ENCODE results near the gene CACNA1H. TPM values are rescaled to one million over a fixed set of nuclear protein-coding genes. Genes with fewer than 3 reads are reported as not detected.

CACNA1H gene
- total and polyA plus RNA-seq, 2 of the 8 experiments (the other 6 are each of a cell fraction or from before 2014, with no cell fraction given) = 14.0 to 28.7 TPM

DNA sequence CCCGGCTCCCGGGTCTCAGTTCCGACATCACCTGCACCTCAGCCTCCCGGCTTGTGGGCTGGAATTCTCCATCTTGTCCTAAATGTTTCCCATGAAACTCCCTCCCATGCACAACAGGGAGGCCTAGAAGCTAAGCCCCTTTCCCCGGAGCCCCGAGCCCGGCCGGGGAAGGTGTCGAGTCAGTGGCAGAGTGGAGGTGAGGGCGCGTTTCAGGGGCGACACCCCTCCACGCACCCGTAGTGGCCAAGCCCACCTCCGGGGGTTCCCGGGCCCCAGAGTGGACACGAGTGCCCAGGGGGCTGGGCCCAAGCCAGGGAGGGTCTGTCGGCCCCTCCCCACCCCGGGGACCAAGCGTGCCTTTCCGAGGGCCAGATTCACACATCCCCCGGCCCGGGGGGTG lies 31.9 kb upstream of the CACNA1H start:
- no peak overlapping the region for H3K27ac ChIP-seq (ENCODE audit: low read depth, low read length)
- H2AFZ ChIP-seq (ENCODE audit: low read length) = no peak overlapping the region
- peaks cover 0 to 3% (median 0%) of the 10 kb centered on the region in 4 experiments; a peak in 3 of 7 replicates for H3K4me1 ChIP-seq (replicated peaks in 1 of 4; ENCODE audit: control insufficient read depth in 3 of 4, insufficient read depth in 4 of 4, low read length in 3 of 4)
- no peak overlapping the region for H4K5ac ChIP-seq (ENCODE audit: insufficient read length, low read depth, low read length)
- no peak overlapping the region for H3K56ac ChIP-seq (replicated peaks; ENCODE audit: insufficient read length, low read depth, low read length)
- FAIRE-seq (no peak), DNase-seq (ENCODE audit: low read depth in 1 of 2, low spot score in 2 of 2) (no peak)
- no peak overlapping the region for H3K23ac ChIP-seq (ENCODE audit: insufficient read length)
- no peak for TF ChIP-seq SP1 (IDR thresholded peaks at IDR 0.05; ENCODE audit: low read depth, low read length)
- TF ChIP-seq GABPA (IDR thresholded peaks at IDR 0.05; ENCODE audit: borderline replicate concordance, insufficient read depth, low read length) = no peak
- no peak for TF ChIP-seq BACH1 (IDR thresholded peaks at IDR 0.05; ENCODE audit: low read length)
- no peak for TF ChIP-seq TAF7 (optimal IDR thresholded peaks at IDR 0.05; ENCODE audit: borderline replicate concordance, low read depth, low read length)
- no peak for TF ChIP-seq KDM5A (IDR thresholded peaks at IDR 0.05; ENCODE audit: low read length)
- no peak for TF ChIP-seq SIX5 (IDR thresholded peaks at IDR 0.05; ENCODE audit: low read depth, low read length)
- no peak for TF ChIP-seq CHD2 (IDR thresholded peaks at IDR 0.05; ENCODE audit: low read length)
- no peak for TF ChIP-seq CTBP2 (IDR thresholded peaks at IDR 0.05; ENCODE audit: borderline replicate concordance, insufficient read depth, insufficient read length, low read length)
- no peak for TF ChIP-seq CREB1 (IDR thresholded peaks at IDR 0.05)
- no peak for TF ChIP-seq SAP30 (IDR thresholded peaks at IDR 0.05; ENCODE audit: insufficient read depth, insufficient replicate concordance, low read length)
- no peak for TF ChIP-seq CHD1 (IDR thresholded peaks at IDR 0.05; ENCODE audit: low read depth, low read length)
- TF ChIP-seq ASH2L (IDR thresholded peaks at IDR 0.05; ENCODE audit: low read length) = no peak
- TF ChIP-seq RFX5 (IDR thresholded peaks at IDR 0.05; ENCODE audit: borderline replicate concordance, low read depth, low read length) = no peak
- no peak overlapping the region for H3K18ac ChIP-seq (ENCODE audit: extremely low read depth, low read length)
- no peak overlapping the region for H3K14ac ChIP-seq (ENCODE audit: insufficient read length)
- no peaks in the 10 kb centered on the region for H3K23me2 ChIP-seq (ENCODE audit: low read depth, low read length)
- no peak overlapping the region for H3K4ac ChIP-seq (replicated peaks; ENCODE audit: insufficient read length, low read depth, low read length)
- H2BK5ac ChIP-seq (ENCODE audit: low read depth, low read length) = no peak overlapping the region
- no peaks in the 10 kb centered on the region for H3K27me3 ChIP-seq (replicated peaks in 1 of 4; ENCODE audit: control insufficient read depth in 3 of 4, extremely low read depth in 1 of 4, insufficient read depth in 3 of 4, low read length in 3 of 4)
- POLR2A ChIA-PET (ENCODE audit: partially characterized antibody) = no interaction called here
- 94% methylated on average over 19 of the region's 23 CpGs; no CpG with 5 or more reads in 1 of the 2 experiments for WGBS, 2 experiments (ENCODE audit: extremely low coverage in 1 of 2, insufficient coverage in 1 of 2, insufficient read length in 1 of 2, insufficient replicate concordance in 2 of 2, low coverage in 1 of 2, low lambda C conversion rate in 2 of 2, missing lambda C conversion rate in 1 of 2)
- no peak overlapping the region for H2BK20ac ChIP-seq (ENCODE audit: low read length)
- no peaks in the 10 kb centered on the region for H3K79me2 ChIP-seq (ENCODE audit: control insufficient read depth in 1 of 2, insufficient read depth in 2 of 2, low read length in 2 of 2)
- H2AK5ac ChIP-seq (ENCODE audit: low read depth, low read length) = no peak overlapping the region
- no peak overlapping the region for H4K91ac ChIP-seq (replicated peaks; ENCODE audit: insufficient read length, low read length)
- CTCF ChIA-PET (ENCODE audit: partially characterized antibody) = interaction anchor here (1.3 to 1.4 kb wide), 2 partner anchors 25 to 73 kb away, joined by 4 read pairs; no protein-coding TSS in a partner anchor
- no peak overlapping the region for H2BK15ac ChIP-seq (ENCODE audit: low read length)
- H3K36me3 ChIP-seq (ENCODE audit: control insufficient read depth in 2 of 4, insufficient read depth in 4 of 4, low read length in 3 of 4) = no peaks in the 10 kb centered on the region
- H2BK120ac ChIP-seq (replicated peaks; ENCODE audit: low read depth, low read length) = no peak overlapping the region
- no peak overlapping the region for H3K4me2 ChIP-seq (ENCODE audit: insufficient read depth in 1 of 2, low read depth in 2 of 2, low read length in 2 of 2)
- no peaks in the 10 kb centered on the region for H3K9me3 ChIP-seq (ENCODE audit: insufficient read depth in 2 of 2, low read depth in 1 of 2, low read length in 1 of 2)
- no peak overlapping the region for H3K4me3 ChIP-seq (ENCODE audit: extremely low read depth in 1 of 4, insufficient read depth in 2 of 4, low read depth in 3 of 4, low read length in 4 of 4)
- H4K8ac ChIP-seq (ENCODE audit: extremely low read depth, insufficient read depth, low read length) = no peak overlapping the region
- H3K9ac ChIP-seq (replicated peaks in 1 of 4; ENCODE audit: extremely low read depth in 1 of 4, low read depth in 3 of 4, low read length in 3 of 4) = no peak overlapping the region
- H4K20me1 ChIP-seq (replicated peaks in 1 of 2; ENCODE audit: control insufficient read depth in 1 of 2, insufficient read depth in 2 of 2, low read length in 2 of 2) = no peaks in the 10 kb centered on the region
- no peak overlapping the region for H2BK12ac ChIP-seq (ENCODE audit: low read depth, low read length)
- no peaks in the 10 kb centered on the region for H3K79me1 ChIP-seq (ENCODE audit: low read depth, low read length)
